GM13977 (cell line): Measurements from ENCODE around the gene OR10J4.
"Not testable (repeated sequence)": the region's sequence is repeated elsewhere in the genome, so short reads cannot be mapped to it uniquely, and the experiment has no call there.

Experiments used
- DNase-seq: peaks from one replicate; pipeline ENCODE4 v3.0.0; 2012; ENCODE audit warnings: low spot score
- CTCF ChIP-seq: IDR thresholded peaks from 2 replicates; pipeline ENCODE4 v1.5.1; 2012; ENCODE audit warnings: mild to moderate bottlenecking, control low read depth; ENCODE audit not compliant: insufficient read depth; ENCODE audit errors: extremely low read depth, missing control alignments
- in situ Hi-C: fragments of 300-500 bp; cut with MboI; formaldehyde crosslinking; loops from one replicate; pipeline ENCODE4 v1.12.0; 2022; ENCODE audit warnings: low sequenced_read_pairs, low pct_unique_long_range_greater_than_20kb, mixed read lengths, inconsistent platforms; ENCODE audit not compliant: unreplicated experiment

The OR10J4 gene

DNA sequence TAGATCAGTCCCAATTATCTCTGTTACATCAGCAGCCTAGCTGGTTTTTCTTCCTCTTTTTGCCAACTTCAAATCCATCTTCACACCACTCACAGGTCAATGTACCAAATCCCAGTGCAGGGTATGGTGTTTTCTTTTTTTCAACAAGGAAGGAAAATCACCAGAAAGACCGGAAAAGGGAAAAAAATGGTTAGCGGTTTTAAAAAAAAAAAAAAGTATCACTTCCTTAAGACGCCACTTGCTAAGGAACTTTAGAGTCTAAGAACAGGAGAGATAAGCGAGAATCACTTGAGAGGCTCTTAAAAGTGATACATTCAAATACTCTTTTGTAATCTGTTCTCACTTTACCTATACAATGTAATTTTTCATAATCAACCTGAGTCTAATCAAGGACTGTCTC lies 4.5 kb downstream of the OR10J4 start:
- no peak for DNase-seq
- TF ChIP-seq CTCF, result no peak
- in situ Hi-C loops, result no loop called here

- no peak for TF ChIP-seq CTCF
- in situ Hi-C loops, result no loop called here
Measured at GRCh38 chr1:159439422-159439821, 7.4 kb downstream of the OR10J4 start, which contains the start of gene OR10J1. TSS of gene OR10J1 (plus strand) at chr1:159439722. CDS start at chr1:159439792, 70 bp downstream.

DNA sequence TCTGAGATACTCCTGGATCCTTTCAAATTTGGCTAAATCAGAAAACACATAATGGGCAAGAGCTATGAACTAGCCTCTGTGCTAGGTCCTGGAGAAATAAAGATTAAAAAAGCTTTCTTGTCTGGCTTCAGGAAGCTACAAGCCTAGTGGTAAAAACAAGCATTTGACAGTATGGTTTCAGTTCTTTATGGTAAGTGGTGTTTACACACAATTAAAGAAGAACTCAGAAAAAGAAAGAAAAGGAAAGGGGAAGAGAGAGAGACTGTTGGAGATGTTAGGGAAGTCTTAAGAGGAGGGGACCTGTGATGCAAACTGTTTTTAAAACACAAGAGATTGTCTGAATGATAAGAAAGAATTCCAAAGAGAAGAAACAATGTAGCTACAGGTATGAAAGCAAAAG lies 9.4 kb downstream of the OR10J4 start:
- in situ Hi-C loops, result no loop called here
- no peak for DNase-seq
- no peak for TF ChIP-seq CTCF

More at GRCh38 chr1:159439422-159439821, 7.4 kb downstream of the OR10J4 start, which contains the start of gene OR10J1:
- no peak for DNase-seq

DNA sequence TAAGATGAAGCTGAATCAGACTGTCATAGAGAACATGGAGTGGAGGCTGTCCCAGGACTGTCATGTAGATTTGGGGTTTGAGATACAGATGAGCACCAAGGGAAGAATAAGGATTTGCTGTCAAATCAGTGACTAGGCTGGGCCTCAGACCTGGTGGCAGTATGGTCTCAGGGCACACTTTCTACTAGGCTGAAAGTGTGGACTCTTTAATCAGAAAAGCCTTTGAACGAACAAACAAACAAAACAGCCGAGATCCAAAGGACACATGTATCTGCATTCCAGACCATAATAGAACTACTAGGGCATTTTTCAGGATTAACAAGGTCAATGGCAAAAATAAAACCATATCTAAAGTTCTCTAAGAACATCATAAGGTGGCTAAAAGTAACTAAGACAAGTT lies 10.4 kb downstream of the OR10J4 start:
- no peak for DNase-seq
- TF ChIP-seq CTCF, result no peak
- in situ Hi-C loops, result no loop called here

DNA sequence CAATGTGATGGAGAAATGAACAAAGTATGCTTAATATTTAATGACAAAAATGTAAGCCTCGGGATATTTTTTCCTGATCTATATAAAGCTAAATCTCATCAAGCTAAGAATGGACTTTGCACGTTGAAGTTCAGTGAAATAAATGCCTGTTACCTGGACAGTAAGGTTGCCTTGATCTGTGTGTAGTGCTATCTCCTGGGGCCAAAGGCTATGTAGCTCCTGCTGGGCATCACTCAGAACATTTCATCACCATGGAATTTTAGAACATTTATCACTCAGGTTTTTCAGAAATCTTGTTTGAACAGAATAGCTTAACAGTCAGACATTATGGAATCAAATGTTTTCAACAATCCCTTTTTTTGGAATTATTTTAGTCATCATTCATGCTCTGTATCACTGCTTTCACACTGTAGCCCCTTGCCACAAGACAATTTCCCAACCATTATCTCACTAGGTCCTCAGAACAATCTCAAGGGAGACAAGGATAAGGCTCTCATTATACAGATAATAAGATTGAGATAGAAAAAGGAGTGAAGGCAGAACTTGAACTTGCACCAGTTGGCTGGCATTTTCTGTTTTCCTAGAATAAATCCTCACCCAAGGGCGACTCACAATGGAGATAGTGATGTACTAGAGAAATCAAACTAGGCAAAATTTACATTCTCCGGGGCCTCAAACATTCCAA lies 11.2 kb downstream of the OR10J4 start:
- in situ Hi-C loops, result no loop called here
- TF ChIP-seq CTCF, result no peak
- DNase-seq, result no peak

GRCh38 chr1:159444511-159444910 lies 12.5 kb downstream of the OR10J4 start:
- no peak for TF ChIP-seq CTCF
- no peak for DNase-seq
- in situ Hi-C loops, result no loop called here

DNA sequence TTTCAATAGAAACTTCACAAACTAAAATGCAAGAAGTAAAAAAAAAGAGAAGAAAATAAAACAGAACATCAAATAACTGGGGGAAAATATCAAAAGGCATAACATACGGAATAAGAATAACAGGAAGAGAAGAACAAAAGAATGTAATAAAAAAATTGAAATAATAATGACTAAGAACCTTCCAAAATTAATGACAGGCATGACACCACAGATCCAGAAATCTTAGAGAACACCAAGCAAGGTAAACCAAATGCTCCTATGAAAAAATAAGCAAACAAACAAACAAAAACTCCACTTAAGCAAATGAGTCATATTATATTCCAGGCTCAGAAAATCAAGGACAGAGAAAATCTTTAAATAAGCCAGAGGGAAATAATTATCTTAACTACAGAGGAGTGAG lies 16.2 kb downstream of the OR10J4 start:
- DNase-seq, result no peak
- in situ Hi-C loops, result no loop called here
- no peak for TF ChIP-seq CTCF

DNA sequence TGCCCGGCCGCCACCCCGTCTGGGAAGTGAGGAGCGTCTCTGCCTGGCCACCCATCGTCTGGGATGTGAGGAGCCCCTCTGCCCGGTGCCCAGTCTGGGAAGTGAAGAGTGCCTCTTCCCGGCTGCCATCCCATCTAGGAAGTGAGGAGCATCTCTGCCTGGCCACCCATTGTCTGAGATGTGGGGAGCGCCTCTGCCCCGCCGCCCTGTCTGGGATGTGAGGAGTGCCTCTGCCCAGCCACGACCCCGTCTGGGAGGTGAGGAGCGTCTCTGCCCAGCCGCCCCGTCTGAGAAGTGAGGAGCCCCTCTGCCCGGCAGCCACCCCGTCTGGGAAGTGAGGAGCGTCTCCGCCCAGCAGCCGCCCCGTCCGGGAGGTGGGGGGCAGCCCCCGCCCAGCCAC lies 17.6 kb downstream of the OR10J4 start:
- in situ Hi-C loops, DNase-seq: not testable (repeated sequence)
